ENCODE results near the gene LMO1. TPM values are rescaled to one million over a fixed set of nuclear protein-coding genes. Genes with fewer than 3 reads are reported as not detected.

LMO1 gene
- total and polyA plus RNA-seq, 2 of the 13 experiments (the other 11 are each of a cell fraction or from before 2014, with no cell fraction given): not detected

DNA sequence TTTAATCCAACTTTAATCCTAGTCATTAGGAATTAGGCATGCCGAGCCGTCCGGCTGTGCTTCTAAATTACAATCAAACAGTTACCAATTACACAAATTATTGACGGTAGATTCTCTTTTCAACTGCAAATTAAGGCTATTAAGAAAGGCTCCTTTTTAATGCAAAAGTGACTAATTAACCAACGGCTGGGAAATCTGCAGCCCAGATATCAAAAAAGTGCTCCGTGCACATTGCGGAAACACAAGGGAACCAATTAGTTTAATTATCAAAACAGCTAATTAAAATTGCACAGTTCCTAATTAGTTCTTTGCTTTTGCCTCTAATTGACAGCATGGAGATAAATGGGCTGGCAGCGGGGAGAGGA, 19.4 kb upstream of the LMO1 start (continued):
- TF ChIP-seq FOXA1 (IDR thresholded peaks at IDR 0.05) (no peak), FOXA1 (CRISPR knock-in tag; IDR thresholded peaks at IDR 0.05) (no peak), THAP11 (CRISPR knock-in tag; IDR thresholded peaks at IDR 0.05) (no peak), NBN (conservative IDR thresholded peaks at IDR 0.05) (no peak), NFKB2 (CRISPR knock-in tag; IDR thresholded peaks at IDR 0.05; ENCODE audit: borderline replicate concordance) (no peak), ATRX (CRISPR knock-in tag; IDR thresholded peaks at IDR 0.05; ENCODE audit: borderline replicate concordance) (no peak), KLF11 (CRISPR knock-in tag; IDR thresholded peaks at IDR 0.05) (no peak), ZSCAN25 (CRISPR knock-in tag; IDR thresholded peaks at IDR 0.05) (no peak), ZNF615 (CRISPR knock-in tag; IDR thresholded peaks at IDR 0.05; ENCODE audit: borderline replicate concordance) (no peak)
- TF ChIP-seq, protein P1, sequence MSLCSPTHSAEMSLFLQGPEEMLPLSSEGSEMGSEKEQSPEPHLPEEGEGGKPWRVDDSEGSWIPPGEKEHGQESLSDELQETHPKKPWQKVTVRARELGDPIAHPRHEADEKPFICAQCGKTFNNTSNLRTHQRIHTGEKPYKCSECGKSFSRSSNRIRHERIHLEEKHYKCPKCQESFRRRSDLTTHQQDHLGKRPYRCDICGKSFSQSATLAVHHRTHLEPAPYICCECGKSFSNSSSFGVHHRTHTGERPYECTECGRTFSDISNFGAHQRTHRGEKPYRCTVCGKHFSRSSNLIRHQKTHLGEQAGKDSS (CRISPR knock-in tag; IDR thresholded peaks at IDR 0.05; ENCODE audit: borderline replicate concordance, low read depth): no peak
- TF ChIP-seq, protein P2, sequence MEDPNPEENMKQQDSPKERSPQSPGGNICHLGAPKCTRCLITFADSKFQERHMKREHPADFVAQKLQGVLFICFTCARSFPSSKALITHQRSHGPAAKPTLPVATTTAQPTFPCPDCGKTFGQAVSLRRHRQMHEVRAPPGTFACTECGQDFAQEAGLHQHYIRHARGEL (CRISPR knock-in tag; IDR thresholded peaks at IDR 0.05): no peak

DNA sequence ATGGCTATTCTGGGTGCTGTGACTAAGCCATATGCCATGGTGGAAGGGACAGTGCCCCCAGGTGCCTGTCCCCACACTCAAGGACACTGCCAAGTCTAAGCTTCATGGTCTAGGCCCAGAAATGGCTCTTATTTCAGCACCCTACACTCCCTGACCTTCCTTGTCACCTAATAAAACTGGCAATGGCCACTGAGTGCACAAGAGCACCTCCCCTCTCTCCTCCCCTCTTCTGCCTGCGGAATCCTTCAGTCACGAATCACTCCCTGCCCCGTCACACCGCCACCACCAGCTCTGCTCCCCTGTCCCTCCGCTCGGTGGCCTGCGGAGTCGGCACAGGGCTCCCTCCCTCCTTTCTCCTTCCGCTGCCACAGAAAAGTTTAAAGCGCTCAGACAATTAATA, 19.0 kb upstream of the LMO1 start:
- H3K27me3 ChIP-seq (ENCODE audit: control insufficient read depth in 1 of 2, insufficient read depth in 2 of 2, low read length in 2 of 2): peaks cover 6 to 16% of the 10 kb centered on the region in 2 experiments; a peak in 3 of 5 replicates
- H3K79me2 ChIP-seq (ENCODE audit: insufficient read depth, low read length): no peaks in the 10 kb centered on the region
- POLR2A ChIA-PET: no interaction called here
- FAIRE-seq (no peak), ATAC-seq (no peak), DNase-seq (ENCODE audit: low spot score) (no peak)
- no peaks in the 10 kb centered on the region for H3K9me3 ChIP-seq (ENCODE audit: low read length)
- H3K4me1 ChIP-seq (ENCODE audit: insufficient read depth, low read length): no peaks in the 10 kb centered on the region
- in situ Hi-C loops (cut with HindIII; ENCODE audit: extremely low pct_ligation_motif_present, low pct_unique_long_range_greater_than_20kb): no loop called here
- no peak overlapping the region for H3K27ac ChIP-seq (ENCODE audit: extremely low read length, insufficient read depth, low read length)
- no peaks in the 10 kb centered on the region for H3K36me3 ChIP-seq (replicated peaks in 1 of 2; ENCODE audit: control insufficient read depth in 1 of 2, insufficient read depth in 2 of 2, low read length in 2 of 2)
- 62% methylated on average over 10 of the region's 10 CpGs for WGBS (ENCODE audit: low lambda C conversion rate)
- CTCF ChIA-PET (ENCODE audit: low intra/inter-chr PET ratio, low total read pairs): no interaction called here
- H3K4me3 ChIP-seq (replicated peaks in 1 of 3; ENCODE audit: insufficient read depth in 1 of 3, low read depth in 2 of 3, low read length in 3 of 3): no peak overlapping the region
- H3K9ac ChIP-seq (ENCODE audit: insufficient read depth, low read depth, low read length): no peak overlapping the region
- BruUV-seq (replicated peaks): no TSS peak
- H2AFZ ChIP-seq (ENCODE audit: low read length): no peak overlapping the region
- intact Hi-C loops (cut with micrococcal nuclease; ENCODE audit: unreplicated experiment): no loop called here
- H3K4me2 ChIP-seq (ENCODE audit: low read depth, low read length): no peak overlapping the region
- no peak for TF ChIP-seq ZNF790 (CRISPR knock-in tag; IDR thresholded peaks at IDR 0.05; ENCODE audit: borderline replicate concordance)
- no peak for TF ChIP-seq MIER2 (CRISPR knock-in tag; IDR thresholded peaks at IDR 0.05)
- H4K20me1 ChIP-seq (ENCODE audit: insufficient read depth, low read length): no peaks in the 10 kb centered on the region

Measured in HepG2 (cell line).